Measurements from ENCODE around the gene ATP5F1A. TPM values are rescaled to one million over a fixed set of nuclear protein-coding genes. Genes with fewer than 3 reads are reported as not detected.
"Not testable (repeated sequence)": the region's sequence is repeated elsewhere in the genome, so short reads cannot be mapped to it uniquely, and the experiment has no call there.

The ATP5F1A gene
- polyA plus RNA-seq, 4 donors: 536 to 675 (median 608) TPM

- 85 to 91% (median 89%) methylated on average over 1 of the region's 1 CpG for WGBS, 3 donors
- H3K4me1 ChIP-seq (ENCODE audit: control insufficient read depth in 3 of 3, insufficient read depth in 2 of 3, low read depth in 1 of 3, low read length in 2 of 3): peaks cover 0 to 3% (median 0%) of the 10 kb centered on the region in 3 donors
- no peak for FAIRE-seq
Measured at GRCh38 chr18:46048641-46049040, 49.5 kb downstream of the ATP5F1A start.

DNA sequence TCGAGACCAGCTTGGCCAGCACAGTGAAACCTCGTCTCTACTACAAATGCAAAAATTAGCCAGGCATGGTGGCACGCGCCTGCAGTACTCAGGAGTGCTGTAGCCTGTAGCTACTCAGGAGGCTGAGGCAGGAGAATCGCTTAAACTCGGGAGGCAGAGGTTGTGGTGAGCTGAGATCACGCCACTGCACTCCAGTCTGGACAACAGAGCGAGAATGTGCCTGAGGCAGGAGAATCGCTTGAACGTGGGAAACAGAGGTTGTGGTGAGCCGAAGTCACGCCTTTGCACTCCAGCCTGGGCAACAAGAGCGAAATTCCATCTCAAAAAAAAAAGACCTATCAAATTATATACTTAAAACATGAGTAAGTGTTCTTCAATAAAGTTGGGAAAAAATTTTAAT lies 50.7 kb downstream of the ATP5F1A start:
- not testable (repeated sequence) for H3K27me3 ChIP-seq (ENCODE audit: control insufficient read depth in 3 of 3, insufficient read depth in 3 of 3, low read length in 3 of 3); H3K4me1 ChIP-seq (ENCODE audit: control insufficient read depth in 3 of 3, insufficient read depth in 2 of 3, low read depth in 1 of 3, low read length in 2 of 3); H3K27ac ChIP-seq (ENCODE audit: low read depth in 1 of 3, low read length in 2 of 3); H3K36me3 ChIP-seq (ENCODE audit: control insufficient read depth in 3 of 3, insufficient read depth in 2 of 3, low read depth in 1 of 3, low read length in 3 of 3); H3K4me3 ChIP-seq (ENCODE audit: low read depth in 1 of 3, low read length in 3 of 3); H3K9me3 ChIP-seq (ENCODE audit: control insufficient read depth in 2 of 2, insufficient read depth in 1 of 2, low read depth in 1 of 2, low read length in 1 of 2); DNase-seq; FAIRE-seq
- WGBS, 3 donors: 95 to 97% (median 96%) methylated on average over 13 of the region's 13 CpGs

More at GRCh38 chr18:46048641-46049040, 49.5 kb downstream of the ATP5F1A start:
- Histone ChIP-seq H3K9me3 (ENCODE audit: control insufficient read depth in 2 of 2, insufficient read depth in 1 of 2, low read depth in 1 of 2, low read length in 1 of 2) (peaks cover 0 to 5% of the 10 kb centered on the region in 2 donors), H3K27me3 (ENCODE audit: control insufficient read depth in 3 of 3, insufficient read depth in 3 of 3, low read length in 3 of 3) (no peaks in the 10 kb centered on the region), H3K36me3 (ENCODE audit: control insufficient read depth in 3 of 3, insufficient read depth in 2 of 3, low read depth in 1 of 3, low read length in 3 of 3) (no peaks in the 10 kb centered on the region), H3K4me3 (ENCODE audit: low read depth in 1 of 3, low read length in 3 of 3) (no peak overlapping the region), H3K27ac (ENCODE audit: low read depth in 1 of 3, low read length in 2 of 3) (no peak overlapping the region)
- no peak for DNase-seq

DNA sequence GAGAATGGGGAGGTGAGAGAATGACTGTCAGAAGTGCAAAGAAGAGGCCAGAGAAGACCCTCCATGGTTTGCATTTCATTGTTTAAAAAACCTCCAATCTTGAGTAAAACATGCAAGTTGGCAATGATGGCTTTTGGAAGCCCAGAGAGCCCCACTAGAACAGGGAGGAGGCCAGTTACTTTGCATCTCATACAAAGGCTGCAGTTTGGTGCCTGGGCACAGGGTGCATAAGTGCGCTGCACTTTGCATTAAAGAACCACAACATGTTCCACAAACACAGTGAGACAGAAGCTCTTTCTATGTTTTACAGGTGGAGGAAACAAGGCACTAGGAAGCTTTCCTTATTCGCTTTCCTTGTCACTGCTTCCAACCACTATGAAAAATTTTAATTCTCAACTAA lies 51.4 kb downstream of the ATP5F1A start:
- no peak for FAIRE-seq
- whole genome bisulfite sequencing, 3 donors: 93 to 96% (median 94%) methylated on average over 2 of the region's 2 CpGs

GRCh38 chr18:46046126-46046525 lies 52.0 kb downstream of the ATP5F1A start:
- H3K27me3 ChIP-seq (ENCODE audit: control insufficient read depth in 3 of 3, insufficient read depth in 3 of 3, low read length in 3 of 3): no peaks in the 10 kb centered on the region
- H3K36me3 ChIP-seq (ENCODE audit: control insufficient read depth in 3 of 3, insufficient read depth in 2 of 3, low read depth in 1 of 3, low read length in 3 of 3): no peaks in the 10 kb centered on the region
- DNase-seq: no peak
- 95 to 98% (median 97%) methylated on average over 6 of the region's 6 CpGs for WGBS, 3 donors
- peaks cover 0 to 5% of the 10 kb centered on the region in 2 donors for H3K9me3 ChIP-seq (ENCODE audit: control insufficient read depth in 2 of 2, insufficient read depth in 1 of 2, low read depth in 1 of 2, low read length in 1 of 2)
- no peak overlapping the region for H3K4me3 ChIP-seq (ENCODE audit: low read depth in 1 of 3, low read length in 3 of 3)
- no peak overlapping the region for H3K27ac ChIP-seq (ENCODE audit: low read depth in 1 of 3, low read length in 2 of 3)
- no peaks in the 10 kb centered on the region for H3K4me1 ChIP-seq (ENCODE audit: control insufficient read depth in 3 of 3, insufficient read depth in 2 of 3, low read depth in 1 of 3, low read length in 2 of 3)
- no peak for FAIRE-seq

More for the DNA sequence above, 51.4 kb downstream of the ATP5F1A start:
- H3K27me3 ChIP-seq (ENCODE audit: control insufficient read depth in 3 of 3, insufficient read depth in 3 of 3, low read length in 3 of 3): no peaks in the 10 kb centered on the region
- H3K27ac ChIP-seq (ENCODE audit: low read depth in 1 of 3, low read length in 2 of 3): no peak overlapping the region
- no peak overlapping the region for H3K4me3 ChIP-seq (ENCODE audit: low read depth in 1 of 3, low read length in 3 of 3)
- peaks cover 0 to under 1% (median 0%) of the 10 kb centered on the region in 3 donors for H3K4me1 ChIP-seq (ENCODE audit: control insufficient read depth in 3 of 3, insufficient read depth in 2 of 3, low read depth in 1 of 3, low read length in 2 of 3)
- peaks cover 0 to 5% of the 10 kb centered on the region in 2 donors for H3K9me3 ChIP-seq (ENCODE audit: control insufficient read depth in 2 of 2, insufficient read depth in 1 of 2, low read depth in 1 of 2, low read length in 1 of 2)
- no peaks in the 10 kb centered on the region for H3K36me3 ChIP-seq (ENCODE audit: control insufficient read depth in 3 of 3, insufficient read depth in 2 of 3, low read depth in 1 of 3, low read length in 3 of 3)
- no peak for DNase-seq

GRCh38 chr18:46042571-46043123 lies 55.4 kb downstream of the ATP5F1A start:
- Histone ChIP-seq H3K9me3 (ENCODE audit: control insufficient read depth in 2 of 2, insufficient read depth in 1 of 2, low read depth in 1 of 2, low read length in 1 of 2) (no peaks in the 10 kb centered on the region), H3K4me3 (ENCODE audit: low read depth in 1 of 3, low read length in 3 of 3) (no peak overlapping the region), H3K4me1 (ENCODE audit: control insufficient read depth in 3 of 3, insufficient read depth in 2 of 3, low read depth in 1 of 3, low read length in 2 of 3) (no peaks in the 10 kb centered on the region), H3K36me3 (ENCODE audit: control insufficient read depth in 3 of 3, insufficient read depth in 2 of 3, low read depth in 1 of 3, low read length in 3 of 3) (no peaks in the 10 kb centered on the region), H3K27me3 (ENCODE audit: control insufficient read depth in 3 of 3, insufficient read depth in 3 of 3, low read length in 3 of 3) (no peaks in the 10 kb centered on the region), H3K27ac (ENCODE audit: low read depth in 1 of 3, low read length in 2 of 3) (no peak overlapping the region)
- 57 to 67% (median 57%) methylated on average over 3 of the region's 3 CpGs for WGBS, 3 donors
- FAIRE-seq: no peak
- no peak for DNase-seq

GRCh38 chr18:46040747-46041104 lies 57.4 kb downstream of the ATP5F1A start:
- WGBS, 3 donors: 80 to 87% (median 86%) methylated on average over 5 of the region's 5 CpGs
- H3K27me3 ChIP-seq (ENCODE audit: control insufficient read depth in 3 of 3, insufficient read depth in 3 of 3, low read length in 3 of 3): no peaks in the 10 kb centered on the region
- no peaks in the 10 kb centered on the region for H3K4me1 ChIP-seq (ENCODE audit: control insufficient read depth in 3 of 3, insufficient read depth in 2 of 3, low read depth in 1 of 3, low read length in 2 of 3)
- FAIRE-seq (no peak), DNase-seq (no peak)
- H3K4me3 ChIP-seq (ENCODE audit: low read depth in 1 of 3, low read length in 3 of 3): no peak overlapping the region
- H3K36me3 ChIP-seq (ENCODE audit: control insufficient read depth in 3 of 3, insufficient read depth in 2 of 3, low read depth in 1 of 3, low read length in 3 of 3): no peaks in the 10 kb centered on the region
- H3K9me3 ChIP-seq (ENCODE audit: control insufficient read depth in 2 of 2, insufficient read depth in 1 of 2, low read depth in 1 of 2, low read length in 1 of 2): no peaks in the 10 kb centered on the region
- H3K27ac ChIP-seq (ENCODE audit: low read depth in 1 of 3, low read length in 2 of 3): no peak overlapping the region

- no peaks in the 10 kb centered on the region for H3K36me3 ChIP-seq (ENCODE audit: control insufficient read depth in 3 of 3, insufficient read depth in 2 of 3, low read depth in 1 of 3, low read length in 3 of 3)
- H3K4me1 ChIP-seq (ENCODE audit: control insufficient read depth in 3 of 3, insufficient read depth in 2 of 3, low read depth in 1 of 3, low read length in 2 of 3): no peaks in the 10 kb centered on the region
- WGBS, 3 donors: 88 to 90% (median 89%) methylated on average over 5 of the region's 5 CpGs
- no peak for DNase-seq
- H3K4me3 ChIP-seq (ENCODE audit: low read depth in 1 of 3, low read length in 3 of 3): no peak overlapping the region
- FAIRE-seq: no peak
- H3K27ac ChIP-seq (ENCODE audit: low read depth in 1 of 3, low read length in 2 of 3): no peak overlapping the region
- H3K9me3 ChIP-seq (ENCODE audit: control insufficient read depth in 2 of 2, insufficient read depth in 1 of 2, low read depth in 1 of 2, low read length in 1 of 2): no peaks in the 10 kb centered on the region
- no peaks in the 10 kb centered on the region for H3K27me3 ChIP-seq (ENCODE audit: control insufficient read depth in 3 of 3, insufficient read depth in 3 of 3, low read length in 3 of 3)
Measured at GRCh38 chr18:46040033-46040746, 57.9 kb downstream of the ATP5F1A start.

- WGBS, 3 donors: 71 to 76% (median 74%) methylated on average over 9 of the region's 9 CpGs
- Histone ChIP-seq H3K27ac (ENCODE audit: low read depth in 1 of 3, low read length in 2 of 3) (no peak overlapping the region), H3K36me3 (ENCODE audit: control insufficient read depth in 3 of 3, insufficient read depth in 2 of 3, low read depth in 1 of 3, low read length in 3 of 3) (no peaks in the 10 kb centered on the region), H3K4me1 (ENCODE audit: control insufficient read depth in 3 of 3, insufficient read depth in 2 of 3, low read depth in 1 of 3, low read length in 2 of 3) (no peaks in the 10 kb centered on the region), H3K4me3 (ENCODE audit: low read depth in 1 of 3, low read length in 3 of 3) (no peak overlapping the region), H3K9me3 (ENCODE audit: control insufficient read depth in 2 of 2, insufficient read depth in 1 of 2, low read depth in 1 of 2, low read length in 1 of 2) (no peaks in the 10 kb centered on the region), H3K27me3 (ENCODE audit: control insufficient read depth in 3 of 3, insufficient read depth in 3 of 3, low read length in 3 of 3) (no peaks in the 10 kb centered on the region)
- DNase-seq: no peak
- FAIRE-seq: no peak
Measured at GRCh38 chr18:46037512-46038305, 60.4 kb downstream of the ATP5F1A start.
